Endothelial cell of umbilical vein (primary cell): Measurements from ENCODE around the gene CHMP2B. TPM values are rescaled to one million over a fixed set of nuclear protein-coding genes. Genes with fewer than 3 reads are reported as not detected.

Source experiments
- BruUV-seq: library from RNA; stranded (reverse); fragments of 400-500 nt; replicated peaks from 2 replicates; lab custom pipeline; 2021; lab: Mats Ljungman, UMichigan
- CTCF ChIA-PET: fragments of 300-600, 350-600 bp; sonication (Branson Sonifier 250); formaldehyde crosslinking; loops from one replicate; lab custom pipeline; 2021; ENCODE audit warnings: antibody characterized with exemption, inconsistent platforms; lab: Charles Lee
- POLR2A ChIA-PET: fragments of 300-600, 350-600 bp; sonication (Branson Sonifier 250); formaldehyde crosslinking; loops from one replicate; lab custom pipeline; 2021; ENCODE audit warnings: antibody characterized with exemption, inconsistent platforms; lab: Charles Lee
- DNase-seq: peaks from one replicate; pipeline ENCODE4 v3.0.0-alpha.2; 2011; ENCODE audit warnings: low read depth, low spot score
- FAIRE-seq: peaks from 2 replicates; lab custom pipeline; 2011; peaks lifted over from hg19 to GRCh38; lab: Jason Lieb, UNC
- H2AFZ ChIP-seq: 2 replicates; pipeline ENCODE4 v1.6.0; 2012; ENCODE audit warnings: low read depth, low read length, control low read depth, inconsistent platforms
- H3K27ac ChIP-seq: 2 replicates; pipeline ENCODE4 v1.5.1; 2011; ENCODE audit warnings: low read depth, mild to moderate bottlenecking, control low read depth, low read length, moderate library complexity; ENCODE audit not compliant: insufficient read depth
- H3K27me3 ChIP-seq, 2 experiments: 2 replicates each; pipeline versions ENCODE4 v1.6.0 to v1.6.1; 2011; ENCODE audit warnings: low read length in 2 of 2, mixed read lengths in 1 of 2; ENCODE audit not compliant: control insufficient read depth in 2 of 2, insufficient read depth in 2 of 2
- H3K36me3 ChIP-seq, 2 experiments: 2 replicates in 1 of 2; 3 replicates in 1 of 2; pipeline ENCODE4 v1.5.1; 2011; ENCODE audit warnings: low read length in 2 of 2, mild to moderate bottlenecking in 1 of 2, moderate library complexity in 1 of 2; ENCODE audit not compliant: control insufficient read depth in 2 of 2, insufficient read depth in 2 of 2; ENCODE audit errors: extremely low read depth in 1 of 2
- H3K4me1 ChIP-seq: 3 replicates; pipeline ENCODE4 v1.5.1; 2011; ENCODE audit warnings: mild to moderate bottlenecking, low read length; ENCODE audit not compliant: control insufficient read depth, insufficient read depth; ENCODE audit errors: extremely low read depth
- H3K4me2 ChIP-seq: 2 replicates; pipeline ENCODE4 v1.6.1; 2011; ENCODE audit warnings: low read length, control low read depth, mixed read lengths; ENCODE audit not compliant: insufficient read depth
- H3K4me3 ChIP-seq, 3 experiments: fragments of 200-600 bp in 1 of 3; sonication (generic), shearing (Covaris generic) in 1 of 3; replicated peaks in 1 of 3; 2 replicates each; pipeline ENCODE4 v1.5.1; 2011 to 2016; ENCODE audit warnings: control low read depth in 3 of 3, low read length in 3 of 3, mild to moderate bottlenecking in 2 of 3, inconsistent platforms in 1 of 3, low read depth in 1 of 3, moderate library complexity in 1 of 3; ENCODE audit not compliant: insufficient read depth in 1 of 3
- H3K79me2 ChIP-seq: 2 replicates; pipeline ENCODE4 v1.6.0; 2012; ENCODE audit warnings: low read length, inconsistent platforms; ENCODE audit not compliant: control insufficient read depth, insufficient read depth
- H3K9ac ChIP-seq: replicated peaks from 2 replicates; pipeline ENCODE3; 2011; ENCODE audit warnings: low read length, control low read depth; ENCODE audit not compliant: insufficient read depth; ENCODE audit errors: extremely low read depth
- H3K9me1 ChIP-seq: replicated peaks from 3 replicates; pipeline ENCODE4 v1.6.0; 2011; ENCODE audit warnings: mild to moderate bottlenecking, low read length; ENCODE audit not compliant: control insufficient read depth, insufficient read depth; ENCODE audit errors: extremely low read depth
- H3K9me3 ChIP-seq: replicated peaks from 2 replicates; pipeline ENCODE4 v1.5.1; 2012; ENCODE audit warnings: low read length, inconsistent platforms; ENCODE audit not compliant: control insufficient read depth, insufficient read depth
- H4K20me1 ChIP-seq: replicated peaks from 2 replicates; pipeline ENCODE3; 2011; ENCODE audit warnings: mild to moderate bottlenecking, low read length; ENCODE audit not compliant: control insufficient read depth, insufficient read depth; ENCODE audit errors: extremely low read depth
- FOS ChIP-seq: IDR thresholded peaks from 2 replicates; pipeline ENCODE4 v1.6.1; 2011; ENCODE audit warnings: mild to moderate bottlenecking, low read length, moderate library complexity, borderline replicate concordance; ENCODE audit not compliant: insufficient read depth
- GATA2 ChIP-seq: IDR thresholded peaks from 2 replicates; pipeline ENCODE4 v1.7.0; 2011; ENCODE audit warnings: low read depth, mild to moderate bottlenecking, moderate library complexity, mixed read lengths, low read length; ENCODE audit not compliant: insufficient read length, insufficient read depth
- JUN ChIP-seq: IDR thresholded peaks from 2 replicates; pipeline ENCODE4 v1.6.1; 2011; ENCODE audit warnings: borderline replicate concordance, low read depth; ENCODE audit not compliant: insufficient read length, insufficient read depth
- MYC ChIP-seq: IDR thresholded peaks from one replicate; pipeline ENCODE4 v1.6.1; 2011; ENCODE audit warnings: mild to moderate bottlenecking, low read depth, low read length
- POLR2A ChIP-seq: IDR thresholded peaks from 2 replicates; pipeline ENCODE4 v1.6.1; 2012; ENCODE audit warnings: low read depth, mild to moderate bottlenecking, control low read depth, low read length
- dilution Hi-C: fragments of 300-500 bp; cut with MboI; formaldehyde crosslinking; loops from one replicate; pipeline ENCODE4 v1.15.0; 2019; ENCODE audit warnings: low sequenced_read_pairs; ENCODE audit not compliant: extremely low pct_ligation_motif_present
- intact Hi-C: fragments of 100-400 bp; cut with micrococcal nuclease; formaldehyde crosslinking; loops from one replicate; pipeline ENCODE4 v1.10.0; 2022
- polyA plus RNA-seq, 4 experiments: library from polyadenylated mRNA; depleted of rRNA in 3 of 4; stranded (reverse) in 3 of 4; unstranded in 1 of 4; fragments of >200 nt; gene quantifications; 2 replicates each; pipeline versions ENCODE4 v1.2.1 to v1.2.3, GENCODE V29; 2011 to 2012; ENCODE audit warnings: missing spikeins in 1 of 4
- total RNA-seq: library from RNA; stranded (reverse); gene quantifications from 2 replicates; pipeline ENCODE4 v1.2.3, GENCODE V29; 2021
- TF ChIP-seq, protein P1 (sequence below), 2 donors: IDR thresholded peaks; 1 replicate in 1 of 2; 2 replicates in 1 of 2; pipeline ENCODE4 v1.5.1; 2011; ENCODE audit warnings: low read length in 2 of 2, mild to moderate bottlenecking in 2 of 2, moderate library complexity in 2 of 2, control low read depth in 1 of 2, inconsistent platforms in 1 of 2, low read depth in 1 of 2; ENCODE audit not compliant: insufficient read depth in 1 of 2; ENCODE audit errors: extremely low read depth in 1 of 2

Gene CHMP2B
- total and polyA plus RNA-seq, 2 donors (not counting 3 experiments of a cell fraction or from before 2014, with no cell fraction given) = 6.8 to 22.0 TPM

DNA sequence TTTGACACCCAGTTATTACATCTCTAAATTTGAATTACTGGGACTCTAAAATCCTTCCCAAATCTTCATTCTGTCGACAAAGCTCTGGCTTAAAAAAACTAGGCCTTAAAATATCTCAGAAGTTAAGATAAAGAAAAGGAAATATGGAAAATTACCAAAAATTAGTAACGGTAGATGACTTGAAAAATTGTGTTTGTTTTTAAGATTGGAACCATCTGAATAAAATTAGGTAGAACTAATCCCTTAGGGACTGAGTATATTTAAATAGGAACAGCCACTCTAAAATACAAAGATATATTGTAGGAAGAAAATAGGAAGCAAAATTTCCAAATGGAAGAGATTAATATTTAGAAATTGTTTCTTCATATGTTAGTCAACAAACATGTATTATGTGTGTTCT lies 45.1 kb upstream of the CHMP2B start:
- CTCF ChIA-PET = interaction anchor here (2.0 kb wide), 1 partner anchor 14 kb away, joined by 8 read pairs; no protein-coding TSS in a partner anchor
- no peaks in the 10 kb centered on the region for H3K79me2 ChIP-seq

More for the DNA sequence above, 45.1 kb upstream of the CHMP2B start:
- no peaks in the 10 kb centered on the region for H4K20me1 ChIP-seq
- H3K9me3 ChIP-seq = no peaks in the 10 kb centered on the region
- FAIRE-seq (no peak), DNase-seq (no peak)
- H3K9me1 ChIP-seq = no peaks in the 10 kb centered on the region
- POLR2A ChIA-PET = no interaction called here
- H3K4me2 ChIP-seq = no peak overlapping the region
- no peak overlapping the region for H2AFZ ChIP-seq
- no peak overlapping the region for H3K4me3 ChIP-seq
- H3K27ac ChIP-seq = no peak overlapping the region
- intact Hi-C loops = no loop called here
- dilution Hi-C loops = no loop called here
- no peaks in the 10 kb centered on the region for H3K27me3 ChIP-seq
- no peaks in the 10 kb centered on the region for H3K36me3 ChIP-seq
- no TSS peak for BruUV-seq
- TF ChIP-seq, protein P1, sequence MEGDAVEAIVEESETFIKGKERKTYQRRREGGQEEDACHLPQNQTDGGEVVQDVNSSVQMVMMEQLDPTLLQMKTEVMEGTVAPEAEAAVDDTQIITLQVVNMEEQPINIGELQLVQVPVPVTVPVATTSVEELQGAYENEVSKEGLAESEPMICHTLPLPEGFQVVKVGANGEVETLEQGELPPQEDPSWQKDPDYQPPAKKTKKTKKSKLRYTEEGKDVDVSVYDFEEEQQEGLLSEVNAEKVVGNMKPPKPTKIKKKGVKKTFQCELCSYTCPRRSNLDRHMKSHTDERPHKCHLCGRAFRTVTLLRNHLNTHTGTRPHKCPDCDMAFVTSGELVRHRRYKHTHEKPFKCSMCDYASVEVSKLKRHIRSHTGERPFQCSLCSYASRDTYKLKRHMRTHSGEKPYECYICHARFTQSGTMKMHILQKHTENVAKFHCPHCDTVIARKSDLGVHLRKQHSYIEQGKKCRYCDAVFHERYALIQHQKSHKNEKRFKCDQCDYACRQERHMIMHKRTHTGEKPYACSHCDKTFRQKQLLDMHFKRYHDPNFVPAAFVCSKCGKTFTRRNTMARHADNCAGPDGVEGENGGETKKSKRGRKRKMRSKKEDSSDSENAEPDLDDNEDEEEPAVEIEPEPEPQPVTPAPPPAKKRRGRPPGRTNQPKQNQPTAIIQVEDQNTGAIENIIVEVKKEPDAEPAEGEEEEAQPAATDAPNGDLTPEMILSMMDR (IDR thresholded peaks at IDR 0.05; ENCODE audit: extremely low read depth in 1 of 2, insufficient read depth in 1 of 2, low read depth in 1 of 2, low read length in 2 of 2) = no peak
- TF ChIP-seq JUN (no peak), GATA2 (no peak), FOS (no peak), MYC (no peak), POLR2A (no peak)
- no peak overlapping the region for H3K9ac ChIP-seq
- H3K4me1 ChIP-seq = no peaks in the 10 kb centered on the region
